Esophagus muscularis mucosa (tissue), 4 donors: ENCODE data around the gene DPYD.

Source experiments
- CTCF ChIP-seq, 3 experiments: fragments of 200-600 bp in 2 of 3; fragments of 450-650 bp in 1 of 3; sonication (generic) in 2 of 3; IDR thresholded peaks; one replicate each; pipeline ENCODE4 v1.5.1; 2017 to 2019; ENCODE audit warnings: antibody characterized with exemption in 3 of 3, mild to moderate bottlenecking in 2 of 3, moderate library complexity in 1 of 3
- EP300 ChIP-seq: sonication (generic); formaldehyde crosslinking; IDR thresholded peaks from one replicate; pipeline ENCODE4 v1.6.1; 2017; ENCODE audit warnings: antibody characterized with exemption
- POLR2A ChIP-seq: fragments of 450-650 bp; IDR thresholded peaks from one replicate; pipeline ENCODE4 v1.6.1; 2017; ENCODE audit warnings: antibody characterized with exemption, moderate library complexity, mild to moderate bottlenecking, low read depth

- no peak for TF ChIP-seq CTCF (IDR thresholded peaks at IDR 0.05)
- TF ChIP-seq EP300: no peak
- TF ChIP-seq POLR2A: no peak
Measured at GRCh38 chr1:97599447-97599846, 321.4 kb downstream of the DPYD start.
